GM20000 (cell line): ENCODE measurements around the gene DAGLA.
"Not testable (repeated sequence)": the region's sequence is repeated elsewhere in the genome, so short reads cannot be mapped to it uniquely, and the experiment has no call there.

Experiments used
- DNase-seq: peaks from one replicate; pipeline ENCODE4 v3.0.0; 2012; ENCODE audit warnings: low spot score
- TF ChIP-seq, protein P1 (sequence below): IDR thresholded peaks from 2 replicates; pipeline ENCODE4 v1.5.1; 2012; ENCODE audit warnings: mild to moderate bottlenecking, control low read depth; ENCODE audit errors: extremely low read depth, missing control alignments

DAGLA gene

DNA sequence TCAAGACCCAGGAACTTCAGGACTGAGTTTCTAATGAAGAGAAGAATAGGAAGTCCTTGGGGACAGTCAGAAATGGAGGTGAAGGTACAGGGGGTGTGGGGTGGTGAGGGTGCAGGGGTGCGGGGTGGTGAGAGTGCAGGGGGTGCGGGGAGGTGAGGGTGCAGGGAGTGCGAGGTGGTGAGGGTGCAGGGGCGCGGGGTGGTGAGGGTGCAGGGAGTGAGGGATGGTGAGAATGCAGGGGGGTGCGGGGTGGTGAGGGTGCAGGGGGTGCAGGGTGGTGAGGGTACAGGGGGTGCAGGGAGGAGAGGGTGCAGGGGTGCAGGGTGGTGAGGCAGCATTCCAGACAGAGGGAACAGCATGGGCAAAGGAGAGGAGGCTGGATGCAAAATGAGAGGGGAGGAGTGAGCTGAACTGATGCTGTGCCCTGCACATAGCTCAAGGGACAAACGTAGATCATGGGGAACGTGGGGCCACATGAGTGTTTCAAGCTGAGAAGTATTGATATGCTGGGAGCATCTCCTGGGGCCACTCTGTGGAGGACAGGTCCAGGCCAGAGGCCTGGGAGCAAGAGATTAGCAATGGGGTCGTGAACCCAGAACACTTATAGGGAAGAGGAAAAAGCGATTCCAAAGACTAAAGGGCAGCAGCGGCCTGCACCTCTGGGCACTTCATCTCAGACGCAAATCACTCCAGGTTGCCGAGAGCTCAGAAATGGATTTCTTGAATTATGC, 23.7 kb upstream of the DAGLA start:
- DNase-seq = no peak
- TF ChIP-seq, protein P1, sequence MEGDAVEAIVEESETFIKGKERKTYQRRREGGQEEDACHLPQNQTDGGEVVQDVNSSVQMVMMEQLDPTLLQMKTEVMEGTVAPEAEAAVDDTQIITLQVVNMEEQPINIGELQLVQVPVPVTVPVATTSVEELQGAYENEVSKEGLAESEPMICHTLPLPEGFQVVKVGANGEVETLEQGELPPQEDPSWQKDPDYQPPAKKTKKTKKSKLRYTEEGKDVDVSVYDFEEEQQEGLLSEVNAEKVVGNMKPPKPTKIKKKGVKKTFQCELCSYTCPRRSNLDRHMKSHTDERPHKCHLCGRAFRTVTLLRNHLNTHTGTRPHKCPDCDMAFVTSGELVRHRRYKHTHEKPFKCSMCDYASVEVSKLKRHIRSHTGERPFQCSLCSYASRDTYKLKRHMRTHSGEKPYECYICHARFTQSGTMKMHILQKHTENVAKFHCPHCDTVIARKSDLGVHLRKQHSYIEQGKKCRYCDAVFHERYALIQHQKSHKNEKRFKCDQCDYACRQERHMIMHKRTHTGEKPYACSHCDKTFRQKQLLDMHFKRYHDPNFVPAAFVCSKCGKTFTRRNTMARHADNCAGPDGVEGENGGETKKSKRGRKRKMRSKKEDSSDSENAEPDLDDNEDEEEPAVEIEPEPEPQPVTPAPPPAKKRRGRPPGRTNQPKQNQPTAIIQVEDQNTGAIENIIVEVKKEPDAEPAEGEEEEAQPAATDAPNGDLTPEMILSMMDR = no peak

DNA sequence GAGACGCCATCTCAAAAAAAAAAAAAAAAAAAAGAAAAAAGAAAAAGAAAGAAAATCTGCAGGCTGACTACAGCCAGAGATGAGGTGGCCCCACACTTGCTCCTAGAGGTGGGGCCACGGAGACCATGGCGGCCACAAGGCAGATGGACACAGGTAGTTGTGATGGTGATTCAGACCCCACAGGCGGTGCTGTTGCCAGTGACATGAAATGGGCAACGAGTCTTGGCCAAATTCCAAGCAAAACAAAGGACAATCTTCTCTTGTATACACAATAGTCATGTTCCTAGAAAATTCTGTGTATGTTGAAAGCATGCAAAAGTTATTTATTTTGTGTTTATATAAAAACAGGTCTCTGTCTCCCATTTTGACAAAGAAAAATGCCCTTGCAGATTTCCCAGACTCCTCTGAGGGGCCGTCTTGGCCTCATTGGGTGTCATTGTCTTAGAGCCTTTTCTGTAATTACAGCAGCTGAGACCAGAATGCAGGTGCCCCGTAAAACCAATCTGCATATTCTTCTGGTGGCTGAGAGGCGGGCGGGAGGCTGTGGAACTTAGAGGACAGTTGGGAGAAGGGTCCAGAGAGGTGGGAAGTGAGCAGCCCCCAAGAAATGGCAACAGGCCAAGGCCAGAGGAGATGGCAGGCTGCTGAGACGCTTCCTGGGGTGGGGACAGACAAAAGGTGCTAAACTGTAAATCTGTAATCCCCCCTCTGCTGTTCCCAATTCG, 22.5 kb upstream of the DAGLA start:
- TF ChIP-seq, protein P1 = no peak
- no peak for DNase-seq

DNA sequence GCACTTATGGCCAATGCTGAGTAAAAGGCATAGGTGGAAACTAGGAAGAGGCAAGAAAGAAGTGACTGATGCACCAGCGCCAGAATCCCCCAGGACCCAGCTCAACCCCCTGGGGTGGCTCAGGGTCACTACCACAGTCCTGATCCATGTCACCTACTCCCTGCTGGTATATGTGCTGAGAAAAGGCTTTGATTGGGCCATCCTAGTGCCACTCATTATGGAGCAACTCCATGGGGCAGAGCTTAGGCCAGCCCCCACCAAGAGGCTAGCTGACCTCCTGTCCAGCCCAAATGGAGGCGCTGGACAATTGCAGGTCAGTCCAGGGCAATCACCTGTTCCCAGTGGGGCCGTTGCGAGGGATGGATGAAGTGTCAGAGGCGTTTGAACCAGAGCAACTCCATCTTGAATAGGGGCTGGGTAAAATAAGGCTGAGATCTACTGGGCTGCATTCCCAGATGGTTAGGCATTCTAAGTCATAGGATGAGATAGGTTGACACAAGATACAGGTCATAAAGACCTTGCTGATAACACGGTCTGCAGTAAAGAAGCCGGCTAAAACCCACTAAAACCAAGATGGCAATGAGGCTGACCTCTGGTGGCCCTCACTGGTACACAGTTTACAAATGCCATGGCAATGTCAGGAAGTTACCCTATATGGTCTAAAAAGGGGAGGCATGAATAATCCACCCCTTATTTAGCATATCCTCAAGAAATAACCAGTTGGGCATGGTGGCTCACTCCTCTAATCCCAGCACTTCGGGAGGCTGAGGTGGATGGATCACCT, 20.6 kb upstream of the DAGLA start:
- TF ChIP-seq, protein P1 = no peak
- DNase-seq = no peak

DNA sequence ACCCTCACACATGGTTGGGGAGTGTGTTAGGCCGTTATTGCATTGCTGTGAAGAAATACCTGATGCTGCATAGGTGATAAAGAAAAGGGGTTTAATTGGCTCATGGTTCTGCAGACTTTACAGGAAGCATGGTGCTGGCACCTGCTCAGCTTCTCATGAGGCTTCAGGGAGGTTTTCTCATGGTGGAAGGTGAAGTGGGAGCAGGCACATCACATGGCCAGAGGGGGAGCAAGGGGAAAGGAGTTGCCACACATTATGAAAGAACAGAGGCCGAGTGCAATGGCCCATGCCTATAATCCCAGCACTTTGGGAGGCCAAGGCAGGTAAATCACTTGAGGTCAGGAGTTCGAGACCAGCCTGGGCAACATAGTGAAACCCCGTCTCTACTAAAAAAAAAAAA, 19.2 kb upstream of the DAGLA start:
- not testable (repeated sequence) for DNase-seq

DNA sequence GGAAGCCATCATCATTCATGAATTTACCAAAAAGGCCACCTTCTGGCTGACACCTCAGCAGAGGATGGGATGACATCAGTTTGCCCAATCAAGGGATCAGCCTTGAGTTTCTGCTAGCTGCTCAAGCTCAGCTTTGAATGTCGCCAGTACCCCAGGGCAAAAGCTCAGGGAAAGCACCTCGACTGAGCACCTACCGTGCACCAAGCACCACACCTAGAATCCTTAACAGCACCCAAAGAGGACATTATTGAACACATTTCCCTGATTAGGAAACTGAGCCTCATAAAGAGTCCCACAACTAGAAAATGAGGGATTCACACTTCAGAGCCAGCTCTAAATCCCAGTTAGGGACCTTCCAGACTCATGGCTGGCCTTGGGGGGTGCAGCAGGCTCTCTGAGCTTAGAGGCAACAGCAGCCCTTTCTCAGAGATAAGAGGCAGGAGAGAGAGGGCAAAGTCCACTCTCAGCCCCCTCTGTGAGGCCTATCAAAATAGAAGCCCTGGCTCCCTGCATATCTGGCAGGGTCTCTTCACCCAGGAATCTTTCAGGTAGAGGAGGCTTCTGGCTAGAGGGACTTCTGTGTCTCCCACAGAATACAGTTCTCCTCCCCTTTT, 13.4 kb upstream of the DAGLA start:
- DNase-seq = no peak
- TF ChIP-seq, protein P1 = no peak

DNA sequence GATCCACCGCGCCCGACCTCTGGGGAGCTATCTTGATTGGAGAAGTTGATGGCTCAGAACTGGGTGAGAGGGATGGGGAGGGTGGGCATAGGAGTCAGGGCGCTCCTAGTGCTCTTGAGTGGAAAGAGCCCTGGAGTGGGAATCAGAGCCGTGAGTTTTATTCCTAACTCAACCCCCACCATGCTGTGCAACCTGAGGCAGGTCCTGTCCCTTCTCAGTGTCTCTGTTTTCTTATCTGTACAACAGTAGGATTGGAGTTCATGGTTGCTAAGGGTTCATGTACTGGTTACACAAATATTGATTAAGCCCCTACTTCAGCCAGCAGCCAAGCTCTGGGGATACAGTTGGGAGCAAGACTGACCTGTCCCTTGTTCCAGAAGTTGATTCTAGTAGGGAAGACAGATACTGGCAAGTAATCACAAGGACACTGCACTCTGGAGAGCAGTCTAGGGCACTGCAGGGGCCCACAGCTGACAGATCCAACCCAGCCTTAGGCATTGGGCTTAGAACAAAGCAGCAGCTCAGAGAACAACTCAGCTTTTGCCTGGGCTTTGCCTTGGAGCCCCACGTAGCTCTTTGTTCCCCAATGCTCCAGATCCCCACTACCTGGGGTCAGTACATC, 12.4 kb upstream of the DAGLA start:
- TF ChIP-seq, protein P1 = no peak
- no peak for DNase-seq

DNA sequence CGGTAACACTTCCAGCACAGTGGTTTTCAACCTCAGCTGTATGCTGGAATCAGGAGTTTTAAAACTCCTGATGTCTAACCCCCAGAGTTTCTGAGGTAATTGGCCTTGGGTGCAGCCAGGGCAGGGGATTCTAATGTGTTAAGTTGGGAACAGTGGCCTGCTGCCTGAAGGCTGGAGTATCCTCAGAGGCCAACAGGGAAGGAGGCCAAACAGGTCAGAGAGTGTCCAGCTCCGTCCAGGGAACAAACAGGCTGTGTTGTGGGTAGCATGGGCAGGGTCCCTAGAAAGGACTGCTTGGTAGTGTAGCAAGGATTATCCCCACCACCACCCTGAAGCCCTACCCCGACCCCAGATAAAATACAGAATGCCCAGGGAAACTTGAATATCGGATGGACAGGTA, 10.8 kb upstream of the DAGLA start:
- TF ChIP-seq, protein P1 = no peak

More for the DNA sequence above, 10.8 kb upstream of the DAGLA start:
- DNase-seq = no peak
